ENCODE measurements around the gene HAL. TPM values are rescaled to one million over a fixed set of nuclear protein-coding genes. Genes with fewer than 3 reads are reported as not detected.

Gene HAL
- polyA plus RNA-seq, 2 of the 4 experiments (the other 2 are of a cell fraction): 0.22 to 0.43 TPM

GRCh38 chr12:95962222-95962621 lies 33.9 kb downstream of the HAL start:
- no peak for ATAC-seq
- DNase-seq (ENCODE audit: low read depth in 1 of 2, low spot score in 1 of 2): no peak
- no peak for FAIRE-seq
- CTCF ChIA-PET: interaction anchor here (1.0 to 1.8 kb wide), 4 partner anchors 9 to 40 kb away, joined by 3 to 7 read pairs (median 3); no protein-coding TSS in a partner anchor
- no peaks in the 10 kb centered on the region for H3K9me3 ChIP-seq
- WGBS (ENCODE audit: missing lambda C conversion rate): 38% methylated on average over 7 of the region's 7 CpGs
- no peak overlapping the region for H3K27ac ChIP-seq
- no peak overlapping the region for H3K4me2 ChIP-seq
- no peak for TF ChIP-seq EHMT2 (IDR thresholded peaks at IDR 0.05; ENCODE audit: low read depth)
- H3K4me1 ChIP-seq: peaks cover 7% of the 10 kb centered on the region; the same call in 1 of the 3 replicates
- POLR2A ChIA-PET: interaction anchor here (1.0 kb wide), 1 partner anchor 19 kb away, joined by 3 read pairs; the partner anchor contains the start of genes AMDHD1 and CCDC38
- H3K4me3 ChIP-seq: no peak overlapping the region

DNA sequence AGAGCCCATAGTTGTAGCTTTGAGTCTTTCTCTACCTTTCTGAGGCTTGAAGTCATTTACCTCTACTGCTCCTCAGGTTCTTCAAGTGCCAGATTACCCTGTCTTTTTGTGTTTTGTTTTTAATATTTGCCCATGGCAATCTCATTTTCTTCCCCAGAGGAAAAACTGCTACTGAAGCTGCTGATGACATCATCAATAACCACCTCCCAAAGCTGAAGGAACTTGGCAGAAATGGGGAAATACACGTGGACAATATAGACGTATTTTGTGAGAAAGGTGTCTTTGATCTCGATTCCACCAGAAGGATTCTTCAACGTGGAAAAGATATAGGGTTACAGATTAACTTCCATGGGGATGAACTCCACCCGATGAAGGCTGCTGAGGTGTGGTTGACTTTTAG lies 35.9 kb downstream of the HAL start:
- CTCF ChIA-PET: interaction anchor here (1.0 to 1.4 kb wide), 3 partner anchors 17 to 47 kb away, joined by 3 to 9 read pairs (median 4); partner anchors contain the start of gene AMDHD1
- FAIRE-seq (no peak), DNase-seq (ENCODE audit: low read depth in 1 of 2, low spot score in 1 of 2) (no peak), ATAC-seq (no peak)
- Histone ChIP-seq H3K4me1 (no peaks in the 10 kb centered on the region), H3K4me2 (0 out of 3 replicates have a peak overlapping the region, but pooled peaks have one; percentile 27), H3K27ac (no peak overlapping the region), H3K9me3 (no peaks in the 10 kb centered on the region), H3K4me3 (no peak overlapping the region)
- POLR2A ChIA-PET: interaction anchor here (1.5 kb wide), 1 partner anchor 17 kb away, joined by 8 read pairs; the partner anchor contains the start of genes AMDHD1 and CCDC38
- 20% methylated on average over 5 of the region's 5 CpGs for WGBS (ENCODE audit: missing lambda C conversion rate)
- TF ChIP-seq HMGXB4 (CRISPR knock-in tag; IDR thresholded peaks at IDR 0.05; ENCODE audit: borderline replicate concordance) (no peak), MYC (IDR thresholded peaks at IDR 0.05; ENCODE audit: borderline replicate concordance, low read length) (no peak), POLR2AphosphoS2 (conservative IDR thresholded peaks at IDR 0.05; ENCODE audit: low read length) (no peak), SMC3 (IDR thresholded peaks at IDR 0.05) (no peak), TFCP2L1 (CRISPR knock-in tag; IDR thresholded peaks at IDR 0.05) (no peak), MAFK (IDR thresholded peaks at IDR 0.05; ENCODE audit: partially characterized antibody) (no peak), GATA3 (IDR thresholded peaks at IDR 0.05; ENCODE audit: borderline replicate concordance) (no peak), HEYL (CRISPR knock-in tag; IDR thresholded peaks at IDR 0.05) (no peak), POLR2A (IDR thresholded peaks at IDR 0.05; ENCODE audit: low read length) (no peak)
- TF ChIP-seq, protein P1, sequence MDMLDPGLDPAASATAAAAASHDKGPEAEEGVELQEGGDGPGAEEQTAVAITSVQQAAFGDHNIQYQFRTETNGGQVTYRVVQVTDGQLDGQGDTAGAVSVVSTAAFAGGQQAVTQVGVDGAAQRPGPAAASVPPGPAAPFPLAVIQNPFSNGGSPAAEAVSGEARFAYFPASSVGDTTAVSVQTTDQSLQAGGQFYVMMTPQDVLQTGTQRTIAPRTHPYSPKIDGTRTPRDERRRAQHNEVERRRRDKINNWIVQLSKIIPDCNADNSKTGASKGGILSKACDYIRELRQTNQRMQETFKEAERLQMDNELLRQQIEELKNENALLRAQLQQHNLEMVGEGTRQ (IDR thresholded peaks at IDR 0.05): no peak
- TF ChIP-seq, protein P2, sequence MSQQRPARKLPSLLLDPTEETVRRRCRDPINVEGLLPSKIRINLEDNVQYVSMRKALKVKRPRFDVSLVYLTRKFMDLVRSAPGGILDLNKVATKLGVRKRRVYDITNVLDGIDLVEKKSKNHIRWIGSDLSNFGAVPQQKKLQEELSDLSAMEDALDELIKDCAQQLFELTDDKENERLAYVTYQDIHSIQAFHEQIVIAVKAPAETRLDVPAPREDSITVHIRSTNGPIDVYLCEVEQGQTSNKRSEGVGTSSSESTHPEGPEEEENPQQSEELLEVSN (IDR thresholded peaks at IDR 0.05; ENCODE audit: borderline replicate concordance, low read depth): no peak

DNA sequence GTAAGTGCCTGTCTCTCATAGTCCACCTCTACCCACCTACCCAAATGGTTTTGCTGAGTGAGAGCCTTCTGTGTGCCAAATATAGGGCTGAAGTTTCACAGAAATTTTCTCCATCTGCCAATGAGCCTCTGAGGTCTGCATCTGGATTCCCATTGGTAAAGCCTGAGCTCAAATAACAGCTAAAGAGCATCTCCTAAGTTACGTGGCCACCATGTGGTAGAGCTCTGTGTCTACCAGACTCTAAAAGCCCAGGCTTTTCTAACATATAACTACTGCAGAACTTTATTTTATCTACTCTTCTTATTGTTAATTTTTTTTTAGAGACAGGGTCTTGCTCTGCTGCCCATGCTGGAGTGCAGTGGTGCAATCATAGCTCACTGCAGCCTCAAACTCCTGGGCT lies 37.0 kb downstream of the HAL start:
- 72% methylated on average over 1 of the region's 1 CpG for whole genome bisulfite sequencing (ENCODE audit: missing lambda C conversion rate)
- CTCF ChIA-PET: interaction anchor here (1.0 to 1.4 kb wide), 5 partner anchors 16 to 377 kb away, joined by 3 to 9 read pairs (median 4); partner anchors contain the start of gene AMDHD1

More for the DNA sequence above, 37.0 kb downstream of the HAL start:
- no peak for TF ChIP-seq MYC (IDR thresholded peaks at IDR 0.05; ENCODE audit: borderline replicate concordance, low read length)
- TF ChIP-seq RNF2 (IDR thresholded peaks at IDR 0.05; ENCODE audit: borderline replicate concordance, low read depth): no peak
- TF ChIP-seq RAD21 (conservative IDR thresholded peaks at IDR 0.05 in 1 of 2, IDR thresholded peaks at IDR 0.05 in 1 of 2): peak; percentile 48 to 70; a peak in 4 of 5 replicates
- TF ChIP-seq, protein P3, sequence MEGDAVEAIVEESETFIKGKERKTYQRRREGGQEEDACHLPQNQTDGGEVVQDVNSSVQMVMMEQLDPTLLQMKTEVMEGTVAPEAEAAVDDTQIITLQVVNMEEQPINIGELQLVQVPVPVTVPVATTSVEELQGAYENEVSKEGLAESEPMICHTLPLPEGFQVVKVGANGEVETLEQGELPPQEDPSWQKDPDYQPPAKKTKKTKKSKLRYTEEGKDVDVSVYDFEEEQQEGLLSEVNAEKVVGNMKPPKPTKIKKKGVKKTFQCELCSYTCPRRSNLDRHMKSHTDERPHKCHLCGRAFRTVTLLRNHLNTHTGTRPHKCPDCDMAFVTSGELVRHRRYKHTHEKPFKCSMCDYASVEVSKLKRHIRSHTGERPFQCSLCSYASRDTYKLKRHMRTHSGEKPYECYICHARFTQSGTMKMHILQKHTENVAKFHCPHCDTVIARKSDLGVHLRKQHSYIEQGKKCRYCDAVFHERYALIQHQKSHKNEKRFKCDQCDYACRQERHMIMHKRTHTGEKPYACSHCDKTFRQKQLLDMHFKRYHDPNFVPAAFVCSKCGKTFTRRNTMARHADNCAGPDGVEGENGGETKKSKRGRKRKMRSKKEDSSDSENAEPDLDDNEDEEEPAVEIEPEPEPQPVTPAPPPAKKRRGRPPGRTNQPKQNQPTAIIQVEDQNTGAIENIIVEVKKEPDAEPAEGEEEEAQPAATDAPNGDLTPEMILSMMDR (IDR thresholded peaks at IDR 0.05): peak; percentile 31; the same call in 2 of the 3 replicates
- TF ChIP-seq, protein P4, sequence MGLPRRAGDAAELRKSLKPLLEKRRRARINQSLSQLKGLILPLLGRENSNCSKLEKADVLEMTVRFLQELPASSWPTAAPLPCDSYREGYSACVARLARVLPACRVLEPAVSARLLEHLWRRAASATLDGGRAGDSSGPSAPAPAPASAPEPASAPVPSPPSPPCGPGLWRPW (IDR thresholded peaks at IDR 0.05): no peak
- TF ChIP-seq FOSB (CRISPR knock-in tag; IDR thresholded peaks at IDR 0.05): no peak
- no peak for TF ChIP-seq NFE2L2 (conservative IDR thresholded peaks at IDR 0.05; ENCODE audit: low read length)
- 0 out of 3 replicates have a peak, but pooled peaks have one; percentile 24 for TF ChIP-seq SMC3 (IDR thresholded peaks at IDR 0.05)
- ATAC-seq (peak; percentile 83 to 93; a peak in 5 of 6 replicates), FAIRE-seq (no peak), DNase-seq (ENCODE audit: low read depth in 1 of 2, low spot score in 1 of 2) (peak; percentile 33 to 66)
- Histone ChIP-seq H3K4me2 (no peak overlapping the region), H3K9me3 (no peaks in the 10 kb centered on the region), H3K27ac (no peak overlapping the region), H3K4me3 (no peak overlapping the region), H3K4me1 (no peaks in the 10 kb centered on the region)
- POLR2A ChIA-PET: interaction anchor here (0.7 to 1.5 kb wide), 2 partner anchors 16 to 768 kb away, joined by 3 to 8 read pairs; partner anchors contain the start of genes AMDHD1 and CCDC38

All from A549 (cell line).